ENCODE measurements around the gene ZNF324B.
"Not testable (repeated sequence)": the region's sequence is repeated elsewhere in the genome, so short reads cannot be mapped to it uniquely, and the experiment has no call there.

ZNF324B gene

GRCh38 chr19:58451358-58452101 lies at the start of gene ZNF324B:
ZNF324B (plus strand) TSS chr19:58451622; CDS start chr19:58453702, 2,080 bp downstream.
- peak; percentile 96 for DNase-seq (ENCODE audit: low spot score)

- no peak for DNase-seq (ENCODE audit: low spot score)
Measured at GRCh38 chr19:58401840-58402421, 49.5 kb upstream of the ZNF324B start.

DNA sequence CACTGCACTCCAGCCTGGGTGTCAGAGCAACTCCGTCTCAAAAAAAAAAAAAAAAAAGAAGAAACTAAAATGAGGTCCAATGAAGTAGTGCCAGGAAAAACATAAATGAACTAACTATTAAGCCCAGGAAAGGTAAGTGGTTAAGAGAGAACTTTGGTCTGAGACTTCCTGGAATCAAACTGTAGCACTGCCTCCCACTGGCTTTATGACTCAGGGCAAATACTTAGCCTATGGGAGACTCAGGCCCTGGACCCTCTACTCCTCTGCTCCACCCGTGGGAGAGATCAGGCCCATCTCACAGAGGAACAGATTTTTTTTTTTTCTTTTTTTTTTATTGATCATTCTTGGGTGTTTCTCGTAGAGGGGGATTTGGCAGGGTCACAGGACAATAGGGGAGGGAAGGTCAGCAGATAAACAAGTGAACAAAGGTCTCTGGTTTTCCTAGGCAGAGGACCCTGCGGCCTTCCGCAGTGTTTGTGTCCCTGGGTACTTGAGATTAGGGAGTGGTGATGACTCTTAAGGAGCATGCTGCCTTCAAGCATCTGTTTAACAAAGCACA lies 47.4 kb upstream of the ZNF324B start:
- DNase-seq (ENCODE audit: low spot score): not testable (repeated sequence)

DNA sequence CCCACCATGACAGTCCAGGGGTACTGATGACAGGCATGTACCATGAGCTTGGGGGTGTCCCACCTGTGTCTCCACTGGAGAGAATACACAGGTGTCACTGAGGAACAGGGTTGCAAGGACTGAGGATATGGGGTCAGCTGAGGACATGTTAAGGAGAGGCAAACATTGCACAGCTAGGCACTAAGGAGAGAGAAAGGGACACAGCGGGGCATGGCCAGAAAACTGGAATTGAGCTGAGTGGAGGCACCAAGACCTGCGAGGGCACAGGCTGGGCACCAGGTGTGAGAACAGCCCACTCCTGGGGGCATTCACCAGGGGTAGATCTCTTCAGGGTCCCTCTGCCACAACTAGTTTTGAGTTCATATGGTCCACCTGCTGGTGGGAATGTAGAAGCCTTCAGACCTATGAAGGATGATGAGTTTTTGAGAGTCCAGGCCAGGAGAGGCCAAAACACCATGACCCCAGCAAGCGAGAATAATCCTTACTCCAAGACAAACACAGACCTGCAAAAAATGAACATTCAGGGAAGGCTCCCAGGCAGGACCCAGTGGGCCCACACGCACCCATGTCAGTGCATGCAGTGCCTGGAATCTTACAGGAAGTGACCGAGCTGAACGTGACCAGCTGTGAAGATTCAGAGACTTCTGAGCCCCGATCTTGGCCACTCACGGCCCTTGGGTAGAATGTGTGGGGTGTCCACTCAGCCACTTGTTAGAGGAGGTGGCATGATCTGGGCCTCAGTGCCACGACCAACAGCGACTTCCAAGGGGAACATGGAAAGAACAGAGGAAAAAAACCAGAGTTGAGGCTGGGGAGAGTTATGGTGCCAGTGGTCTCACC lies 44.4 kb upstream of the ZNF324B start:
- DNase-seq (ENCODE audit: low spot score): no peak

DNA sequence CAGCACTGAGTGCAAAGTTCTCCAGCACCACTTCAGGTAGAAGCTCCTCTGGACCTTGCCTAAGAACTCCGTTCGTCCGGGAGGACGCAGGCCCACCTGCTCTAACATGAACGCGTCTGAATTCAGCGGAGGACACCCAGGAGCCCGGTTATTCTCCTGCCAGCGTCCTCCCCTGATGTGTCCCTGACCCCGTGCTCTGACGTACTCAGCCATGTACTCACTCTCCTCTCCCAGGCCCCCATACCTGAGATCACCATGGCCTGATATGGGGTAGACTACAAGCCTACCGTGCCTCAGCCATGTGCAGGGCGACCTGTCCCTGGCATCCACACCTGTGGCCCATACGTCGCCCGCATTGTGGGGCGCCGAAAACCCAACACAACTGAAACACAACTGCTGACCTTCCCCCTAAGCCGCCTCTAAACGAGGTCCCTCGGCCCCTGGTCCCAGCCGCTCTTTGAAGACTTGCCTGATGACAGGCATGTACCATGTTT lies 43.7 kb upstream of the ZNF324B start:
- DNase-seq (ENCODE audit: low spot score): no peak

GRCh38 chr19:58408152-58409009 lies 43.0 kb upstream of the ZNF324B start, which contains the start of gene ZNF584:
ZNF584 (plus strand) TSS chr19:58408649; CDS start chr19:58409148, 499 bp downstream.
- DNase-seq (ENCODE audit: low spot score): peak; percentile 95

DNA sequence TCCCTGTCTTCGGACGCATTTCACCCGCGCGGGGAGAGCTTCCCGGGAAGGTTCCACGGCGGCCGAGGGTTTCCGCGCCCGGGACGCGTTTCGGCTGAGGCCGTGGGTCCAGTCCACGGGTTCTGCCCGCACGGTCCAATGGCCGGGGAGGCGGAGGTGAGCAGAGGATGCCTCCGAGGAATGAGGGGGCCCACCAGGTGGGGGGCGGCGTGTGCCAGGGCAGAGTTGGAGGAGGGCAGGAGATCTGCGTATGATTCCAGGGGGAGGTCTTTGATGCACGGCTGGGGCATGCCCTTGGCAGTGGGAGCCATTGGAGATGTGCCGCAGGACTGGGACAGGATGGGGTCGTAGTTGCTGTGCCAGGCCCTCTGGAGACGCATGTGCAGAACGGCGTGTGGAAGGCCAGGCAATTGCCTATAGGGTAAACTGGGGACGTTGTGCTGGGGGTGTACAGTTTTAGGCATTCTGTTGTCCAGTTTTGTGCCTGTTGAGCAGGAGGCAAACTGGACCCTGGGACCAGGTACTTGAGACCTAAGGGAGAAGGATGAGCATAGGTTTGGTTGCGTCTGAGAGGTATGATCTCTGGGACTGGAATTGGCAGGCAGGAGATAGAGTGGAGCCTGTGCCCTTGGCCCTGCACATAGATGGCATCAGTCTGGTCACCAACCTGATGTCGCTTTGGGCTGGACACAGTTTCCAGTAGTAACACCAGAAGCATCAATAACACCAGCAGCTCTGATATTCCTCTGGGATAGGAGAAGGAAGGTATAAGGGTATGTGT lies 42.2 kb upstream of the ZNF324B start:
- no peak for DNase-seq (ENCODE audit: low spot score)

DNA sequence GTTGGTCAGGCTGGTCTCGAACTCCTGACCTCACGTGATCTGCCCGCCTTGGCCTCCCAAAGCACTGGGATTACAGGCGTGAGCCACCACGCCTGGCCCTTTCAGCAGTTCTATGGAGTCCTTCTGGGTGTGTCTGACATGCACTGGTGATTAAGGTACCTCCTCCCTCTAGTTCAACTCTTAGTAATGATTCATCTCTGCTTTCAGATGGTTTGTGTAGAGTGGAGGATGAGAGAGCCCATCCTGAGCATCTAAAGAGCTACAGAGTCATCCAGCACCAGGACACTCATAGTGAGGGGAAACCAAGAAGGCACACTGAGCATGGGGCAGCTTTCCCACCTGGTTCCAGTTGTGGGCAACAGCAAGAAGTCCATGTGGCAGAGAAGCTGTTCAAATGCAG lies 34.8 kb upstream of the ZNF324B start:
- no peak for DNase-seq (ENCODE audit: low spot score)

GRCh38 chr19:58417071-58417470 lies 34.4 kb upstream of the ZNF324B start:
- no peak for DNase-seq (ENCODE audit: low spot score)

DNA sequence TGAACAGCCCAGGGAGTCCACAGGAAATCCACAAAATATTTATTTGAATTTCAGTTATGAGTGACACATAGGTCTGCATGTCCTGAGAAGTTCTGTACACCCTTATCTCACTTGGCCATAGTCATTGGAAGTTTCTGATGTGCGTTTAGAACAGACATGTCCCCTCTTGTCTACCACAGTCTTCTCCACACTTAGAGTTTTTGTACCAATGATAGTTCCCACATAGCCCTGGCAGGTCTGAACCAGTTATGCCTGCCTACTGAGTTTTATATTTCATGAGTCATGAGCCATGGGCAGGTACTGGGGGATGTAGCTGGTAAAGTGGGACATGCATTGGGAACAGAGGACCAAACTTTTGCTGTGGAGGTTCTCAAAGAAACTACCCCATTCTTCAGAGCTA lies 22.8 kb upstream of the ZNF324B start:
- DNase-seq (ENCODE audit: low spot score): no peak

- no peak for DNase-seq (ENCODE audit: low spot score)
Measured at GRCh38 chr19:58429745-58430144, 21.7 kb upstream of the ZNF324B start.

DNA sequence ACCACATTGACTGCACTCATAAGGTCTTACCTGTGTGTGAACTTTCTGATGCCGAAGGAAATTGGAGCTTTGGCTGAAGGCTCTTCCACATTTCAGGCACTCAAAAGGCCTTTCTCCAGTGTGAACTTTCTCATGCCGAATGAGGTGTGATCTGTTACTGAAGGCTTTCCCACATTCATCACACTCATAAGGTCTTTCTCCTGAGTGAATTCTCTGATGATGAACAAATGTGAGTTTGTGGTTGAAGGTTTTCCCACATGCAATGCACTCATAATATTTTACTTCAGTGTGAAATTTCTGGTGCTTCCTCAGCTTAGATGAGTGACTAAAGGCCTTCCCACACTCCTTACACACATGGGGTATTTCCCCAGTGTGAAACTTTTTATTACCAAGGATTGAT lies 17.2 kb upstream of the ZNF324B start:
- no peak for DNase-seq (ENCODE audit: low spot score)

DNA sequence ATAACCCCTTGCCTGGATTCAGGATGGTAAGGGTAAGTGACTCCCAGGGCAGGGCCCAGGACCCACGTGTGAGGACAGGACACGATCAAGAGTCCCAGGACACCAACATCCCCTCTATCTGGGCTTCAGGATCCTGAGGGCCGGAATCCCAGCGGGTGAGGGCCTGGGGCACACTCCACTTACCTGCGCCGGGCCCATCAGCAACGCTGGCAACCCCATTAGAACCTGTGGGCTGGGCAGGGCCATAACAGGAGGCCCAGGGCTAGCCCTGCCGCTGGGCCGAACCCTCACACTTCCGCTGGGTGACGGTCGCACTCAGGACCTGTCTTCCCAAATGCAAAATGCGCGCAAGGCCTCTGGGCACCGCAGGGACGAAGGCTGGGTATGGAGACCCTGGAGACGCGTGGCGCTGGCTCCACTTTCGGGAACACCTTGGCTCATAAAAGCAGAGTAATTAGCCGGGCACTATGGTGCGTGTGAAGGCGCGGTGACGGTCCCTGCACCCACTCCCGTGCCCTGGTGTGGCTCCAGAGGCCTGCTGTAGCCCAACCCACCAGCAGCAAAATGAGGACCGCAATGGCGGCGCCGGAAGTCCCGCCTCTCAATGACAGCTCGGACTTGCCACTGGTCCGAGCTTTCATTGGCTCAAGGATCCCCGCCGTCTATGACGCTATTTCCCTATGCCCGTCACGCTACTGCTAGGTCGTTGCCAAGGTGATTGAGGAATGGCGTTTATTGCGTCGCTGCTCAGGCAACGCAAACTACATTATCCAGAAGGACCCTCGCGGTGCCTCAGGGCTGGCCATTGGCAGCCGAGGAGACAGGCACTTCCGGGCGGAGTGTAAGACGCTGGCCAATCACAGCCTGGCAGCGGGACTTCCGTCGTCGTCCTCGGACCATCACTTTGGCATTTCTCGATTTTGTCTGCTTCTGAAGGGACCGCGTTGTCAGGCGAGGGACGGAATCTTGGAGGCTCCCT lies 11.6 kb upstream of the ZNF324B start, which contains the start of gene ZNF132:
Gene ZNF132 (minus strand): TSS at position 578 of the 979 bp plus-strand sequence. CDS start 332 bp downstream, at position 246.
- DNase-seq (ENCODE audit: low spot score): peak; percentile 85

DNA sequence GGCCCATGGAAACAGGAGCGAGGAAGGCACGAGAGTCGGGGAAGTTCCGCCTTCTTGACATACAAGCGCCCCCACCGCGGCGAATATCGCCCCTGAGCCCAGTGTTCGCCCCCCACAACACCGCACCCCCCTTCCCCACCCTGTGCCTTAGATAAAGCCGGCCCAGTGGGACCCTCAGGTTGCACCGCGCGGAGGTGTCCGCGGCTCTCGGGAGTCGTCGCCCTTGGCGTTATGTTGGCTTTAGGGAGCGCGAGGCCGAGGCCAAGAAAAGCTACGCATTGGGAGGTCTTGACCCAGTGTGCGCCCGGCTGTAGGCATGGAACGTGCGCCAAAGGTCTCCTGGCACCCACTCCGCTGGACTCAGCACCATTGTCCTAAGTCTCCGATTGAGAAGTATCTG lies 10.9 kb upstream of the ZNF324B start:
- DNase-seq (ENCODE audit: low spot score): no peak

DNA sequence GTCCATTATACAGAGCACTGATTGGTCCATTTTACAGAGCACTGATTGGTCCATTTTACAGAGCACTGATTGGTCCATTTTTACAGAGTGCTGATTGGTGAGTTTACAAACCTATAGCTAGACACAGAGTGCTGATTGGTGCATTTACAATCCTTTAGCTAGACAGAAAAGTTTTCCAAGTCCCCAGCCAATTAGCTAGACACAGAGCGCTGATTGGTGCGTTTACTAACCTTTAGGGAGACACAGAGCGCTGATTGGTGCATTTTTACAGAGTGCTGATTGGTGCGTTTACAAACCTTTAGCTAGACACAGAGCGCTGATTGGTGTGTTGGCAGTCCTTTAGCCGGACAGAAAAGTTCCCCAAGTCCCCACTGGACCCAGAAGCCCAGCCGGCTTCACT lies 8.4 kb upstream of the ZNF324B start:
- not testable (repeated sequence) for DNase-seq (ENCODE audit: low spot score)

- not testable (repeated sequence) for DNase-seq (ENCODE audit: low spot score)
Measured at GRCh38 chr19:58448860-58449259, 2.6 kb upstream of the ZNF324B start.

- DNase-seq (ENCODE audit: low spot score): not testable (repeated sequence)
Measured at GRCh38 chr19:58449980-58450379, 1.4 kb upstream of the ZNF324B start.

DNA sequence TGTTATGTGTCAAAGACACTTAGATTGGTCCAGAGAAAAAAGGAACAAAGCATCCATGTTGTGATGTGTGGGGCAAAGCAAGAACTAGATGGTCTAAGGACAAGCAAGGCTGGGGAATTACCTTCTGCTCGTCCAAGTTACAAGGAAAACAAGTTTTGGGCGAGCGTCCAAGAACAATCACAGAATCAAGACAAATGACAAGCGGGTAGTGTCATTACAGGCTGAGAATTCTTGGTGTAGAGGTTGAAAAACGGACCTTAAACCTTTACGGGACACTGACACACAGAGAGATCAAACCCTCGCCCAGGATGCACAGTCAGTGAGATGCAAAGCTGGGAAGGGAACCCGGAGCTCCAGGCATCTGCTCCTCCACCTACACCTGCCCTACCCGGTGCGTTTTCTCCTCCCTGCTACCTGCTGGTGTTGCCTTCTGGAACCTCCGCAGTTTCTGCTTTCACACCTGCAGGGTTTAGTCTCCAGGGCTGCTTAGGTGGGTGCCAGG lies 515 bp upstream of the ZNF324B start:
- DNase-seq (ENCODE audit: low spot score): no peak

DNA sequence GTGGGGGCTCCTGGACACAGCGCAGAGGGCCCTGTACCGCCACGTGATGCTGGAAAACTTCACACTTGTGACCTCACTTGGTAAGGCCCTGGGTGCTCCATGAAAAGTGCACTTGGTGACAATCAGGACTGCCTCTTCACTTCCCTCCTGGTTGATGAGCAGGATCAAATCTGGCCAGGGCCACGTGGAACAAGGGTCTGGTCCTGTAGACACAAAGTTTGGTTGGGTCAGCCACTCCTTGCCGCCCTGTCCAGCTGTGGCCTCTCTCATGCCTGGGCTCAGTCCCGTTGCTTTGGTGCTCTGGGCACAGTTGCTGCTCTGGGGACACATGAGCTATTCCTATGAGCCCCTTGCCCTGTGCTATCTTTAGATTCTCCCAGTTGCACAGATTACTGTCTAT lies 2.3 kb downstream of the ZNF324B start:
- DNase-seq (ENCODE audit: low spot score): no peak

Data from hematopoietic multipotent progenitor cell treated with erythropoietin and hydrocortisone succinate and interleukin-3 and kit ligand, for 17 days (in vitro differentiated cells).